Hepatocyte (in vitro differentiated cells): Measurements from ENCODE around the gene D2HGDH.
"Not testable (repeated sequence)": the region's sequence is repeated elsewhere in the genome, so short reads cannot be mapped to it uniquely, and the experiment has no call there.

Source experiments
- EZH2phosphoT487 ChIP-seq: fragments of 200-600 bp; sonication (generic); IDR thresholded peaks from one replicate; pipeline ENCODE4 v1.6.1; 2018; ENCODE audit warnings: antibody characterized with exemption, mild to moderate bottlenecking, low read depth, moderate library complexity; ENCODE audit not compliant: unreplicated experiment, severe bottlenecking
- TF ChIP-seq, protein P1 (sequence below): fragments of 200-600 bp; sonication (generic); IDR thresholded peaks from 2 replicates; pipeline ENCODE4 v1.5.1; 2016; ENCODE audit warnings: antibody characterized with exemption, mild to moderate bottlenecking; ENCODE audit not compliant: poor library complexity

GRCh38 chr2:241806217-241806616 is 71.8 kb downstream of the D2HGDH start:
- not testable (repeated sequence) for TF ChIP-seq EZH2phosphoT487
- TF ChIP-seq, protein P1, sequence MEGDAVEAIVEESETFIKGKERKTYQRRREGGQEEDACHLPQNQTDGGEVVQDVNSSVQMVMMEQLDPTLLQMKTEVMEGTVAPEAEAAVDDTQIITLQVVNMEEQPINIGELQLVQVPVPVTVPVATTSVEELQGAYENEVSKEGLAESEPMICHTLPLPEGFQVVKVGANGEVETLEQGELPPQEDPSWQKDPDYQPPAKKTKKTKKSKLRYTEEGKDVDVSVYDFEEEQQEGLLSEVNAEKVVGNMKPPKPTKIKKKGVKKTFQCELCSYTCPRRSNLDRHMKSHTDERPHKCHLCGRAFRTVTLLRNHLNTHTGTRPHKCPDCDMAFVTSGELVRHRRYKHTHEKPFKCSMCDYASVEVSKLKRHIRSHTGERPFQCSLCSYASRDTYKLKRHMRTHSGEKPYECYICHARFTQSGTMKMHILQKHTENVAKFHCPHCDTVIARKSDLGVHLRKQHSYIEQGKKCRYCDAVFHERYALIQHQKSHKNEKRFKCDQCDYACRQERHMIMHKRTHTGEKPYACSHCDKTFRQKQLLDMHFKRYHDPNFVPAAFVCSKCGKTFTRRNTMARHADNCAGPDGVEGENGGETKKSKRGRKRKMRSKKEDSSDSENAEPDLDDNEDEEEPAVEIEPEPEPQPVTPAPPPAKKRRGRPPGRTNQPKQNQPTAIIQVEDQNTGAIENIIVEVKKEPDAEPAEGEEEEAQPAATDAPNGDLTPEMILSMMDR = not testable (repeated sequence)
